Liver (tissue), 9 donors: ENCODE results near the gene CPED1. TPM values are rescaled to one million over a fixed set of nuclear protein-coding genes. Genes with fewer than 3 reads are reported as not detected.
"Not testable (repeated sequence)": the region's sequence is repeated elsewhere in the genome, so short reads cannot be mapped to it uniquely, and the experiment has no call there.

Experiments used
- DNase-seq: peaks from one replicate; pipeline ENCODE4 v3.0.0-alpha.2; 2017; ENCODE audit warnings: low spot score
- H3K27ac ChIP-seq, 2 donors: one replicate each; pipeline ENCODE4 v1.7.0; 2013; ENCODE audit warnings: inconsistent platforms in 2 of 2, low read length in 2 of 2, control low read depth in 1 of 2, low read depth in 1 of 2, mild to moderate bottlenecking in 1 of 2
- H3K27me3 ChIP-seq, 4 donors: one replicate each; pipeline versions ENCODE4 v1.6.1 to v1.7.0; 2013; ENCODE audit warnings: low read length in 3 of 4, inconsistent platforms in 1 of 4, mild to moderate bottlenecking in 1 of 4, moderate library complexity in 1 of 4; ENCODE audit not compliant: control insufficient read depth in 4 of 4, insufficient read depth in 4 of 4
- H3K36me3 ChIP-seq, 4 donors: one replicate each; pipeline versions ENCODE4 v1.6.1 to v1.7.0; 2013; ENCODE audit warnings: low read length in 3 of 4, mild to moderate bottlenecking in 3 of 4, low read depth in 1 of 4, moderate library complexity in 1 of 4; ENCODE audit not compliant: control insufficient read depth in 4 of 4, insufficient read depth in 3 of 4
- H3K4me1 ChIP-seq, 4 donors: one replicate each; pipeline versions ENCODE4 v1.6.1 to v1.7.0; 2013; ENCODE audit warnings: low read length in 3 of 4, mild to moderate bottlenecking in 3 of 4, moderate library complexity in 1 of 4; ENCODE audit not compliant: control insufficient read depth in 4 of 4, insufficient read depth in 4 of 4
- H3K4me3 ChIP-seq, 3 donors: one replicate each; pipeline versions ENCODE4 v1.6.1 to v1.7.0; 2013; ENCODE audit warnings: low read length in 3 of 3, control low read depth in 1 of 3, low read depth in 1 of 3, mild to moderate bottlenecking in 1 of 3
- H3K9ac ChIP-seq, 2 donors: one replicate each; pipeline ENCODE4 v1.7.0; 2013; ENCODE audit warnings: low read length in 2 of 2, mild to moderate bottlenecking in 2 of 2, moderate library complexity in 2 of 2, control low read depth in 1 of 2, low read depth in 1 of 2
- H3K9me3 ChIP-seq, 4 donors: one replicate each; pipeline versions ENCODE4 v1.6.1 to v1.7.0; 2013; ENCODE audit warnings: low read length in 3 of 4; ENCODE audit not compliant: control insufficient read depth in 4 of 4
- ATF3 ChIP-seq: IDR thresholded peaks from 2 replicates; pipeline ENCODE4 v1.6.1; 2016; ENCODE audit warnings: antibody characterized with exemption
- EGR1 ChIP-seq, 2 donors: IDR thresholded peaks; 2 replicates each; pipeline ENCODE4 v1.6.1; 2016 to 2018; ENCODE audit warnings: antibody characterized with exemption in 2 of 2, low read depth in 2 of 2
- FOXA1 ChIP-seq: IDR thresholded peaks from 2 replicates; pipeline ENCODE4 v1.6.1; 2016; ENCODE audit warnings: antibody characterized with exemption
- HNF4A ChIP-seq, 2 donors: conservative IDR thresholded peaks; 2 replicates each; pipeline ENCODE4 v1.6.1; 2016; ENCODE audit warnings: antibody characterized with exemption in 2 of 2, mild to moderate bottlenecking in 2 of 2
- HNF4G ChIP-seq: IDR thresholded peaks from 2 replicates; pipeline ENCODE4 v1.6.1; 2016; ENCODE audit warnings: antibody characterized with exemption
- JUND ChIP-seq, 2 donors: IDR thresholded peaks; 2 replicates each; pipeline ENCODE4 v1.6.1; 2016; ENCODE audit warnings: antibody characterized with exemption in 2 of 2
- NR2F2 ChIP-seq: IDR thresholded peaks from 2 replicates; pipeline ENCODE4 v1.6.1; 2016; ENCODE audit warnings: antibody characterized with exemption
- RAD21 ChIP-seq, 2 donors: IDR thresholded peaks; 2 replicates each; pipeline ENCODE4 v1.6.1; 2016; ENCODE audit warnings: antibody characterized with exemption in 2 of 2, mild to moderate bottlenecking in 2 of 2
- REST ChIP-seq: IDR thresholded peaks from 2 replicates; pipeline ENCODE4 v1.6.1; 2016; ENCODE audit warnings: antibody characterized with exemption, mild to moderate bottlenecking
- RXRA ChIP-seq, 2 donors: IDR thresholded peaks; 2 replicates each; pipeline ENCODE4 v1.6.1; 2017 to 2018; ENCODE audit warnings: antibody characterized with exemption in 2 of 2, mild to moderate bottlenecking in 1 of 2
- TAF1 ChIP-seq: conservative IDR thresholded peaks from 2 replicates; pipeline ENCODE4 v1.6.1; 2016; ENCODE audit warnings: antibody characterized with exemption, mild to moderate bottlenecking
- YY1 ChIP-seq: IDR thresholded peaks from 2 replicates; pipeline ENCODE4 v1.6.1; 2016; ENCODE audit warnings: antibody characterized with exemption, mild to moderate bottlenecking
- WGBS: extraction: QIAGEN DNeasy Blood & Tissue Kit; methylation state at CpG from one replicate; pipeline ENCODE4 v1.1.7; 2013; 5-methylcytosine and 5-hydroxymethylcytosine counted together
- polyA plus RNA-seq, 2 donors: library from polyadenylated mRNA; stranded (reverse) in 1 of 2; unstranded in 1 of 2; fragments of 200-250 nt in 1 of 2; fragments of >200 nt in 1 of 2; fragmentation: Nextera tagmentation in 1 of 2; extraction: Ambion mirVana in 1 of 2; gene quantifications; one replicate each; pipeline versions ENCODE4 v1.2.1 to v1.2.3, GENCODE V29; 2013 to 2015
- total RNA-seq, 2 donors: library from RNA; depleted of rRNA; stranded (reverse); fragments of >200 nt; gene quantifications; one replicate each; pipeline ENCODE4 v1.2.3, GENCODE V29; 2014
- TF ChIP-seq, protein P1 (sequence below): IDR thresholded peaks from 2 replicates; pipeline ENCODE4 v1.6.1; 2016; ENCODE audit warnings: antibody characterized with exemption
- TF ChIP-seq, protein P2 (sequence below): fragments of 150-350 bp; IDR thresholded peaks from 2 replicates; pipeline ENCODE4 v1.5.1; 2017; ENCODE audit warnings: improper control_type of control experiment, low read depth, low read length; ENCODE audit not compliant: missing input control
- donor health status: healthy.
- donor health status: healthy.
- donor health status: healthy.
- donor health status: healthy.
- donor health status: healthy.

The CPED1 gene
- total and polyA plus RNA-seq, 4 donors, result 8.5 to 58.0 (median 14.6) TPM

- 29% methylated on average over 9 of the region's 9 CpGs for WGBS
- H3K9me3 ChIP-seq, result no peaks in the 10 kb centered on the region
- TF ChIP-seq HNF4A (conservative IDR thresholded peaks at IDR 0.05) (peak in 1 of 2 donors; percentile 9), HNF4G (no peak)
- H3K27ac ChIP-seq, result no peak overlapping the region
- peaks cover 0 to 8% (median 6%) of the 10 kb centered on the region in 4 donors for H3K4me1 ChIP-seq
- peak overlapping the region in 2 of 3 donors; percentile 17 to 36 for H3K4me3 ChIP-seq
- H3K9ac ChIP-seq, result no peak overlapping the region
- no peak for DNase-seq
- no peaks in the 10 kb centered on the region for H3K27me3 ChIP-seq
- no peaks in the 10 kb centered on the region for H3K36me3 ChIP-seq
Observed at GRCh38 chr7:121313793-121314676, 325.5 kb downstream of the CPED1 start.

DNA sequence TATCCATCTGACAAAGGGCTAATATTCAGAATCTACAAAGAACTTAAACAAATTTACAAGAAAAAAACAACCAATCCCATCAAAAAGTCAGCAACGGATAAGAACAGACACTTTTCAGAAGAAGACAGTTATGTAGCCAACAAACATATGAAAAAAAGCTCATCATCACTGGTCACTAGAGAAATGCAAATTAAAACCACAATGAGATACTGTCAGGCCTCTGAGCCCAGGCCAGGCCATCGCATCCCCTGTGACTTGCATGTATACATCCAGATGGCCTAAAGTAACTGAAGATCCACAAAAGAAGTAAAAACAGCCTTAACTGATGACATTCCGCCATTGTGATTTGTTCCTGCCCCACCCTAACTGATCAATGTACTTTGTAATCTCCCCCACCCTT lies 326.7 kb downstream of the CPED1 start:
- not testable (repeated sequence) for H3K4me1 ChIP-seq, H3K9me3 ChIP-seq, H3K36me3 ChIP-seq, H3K4me3 ChIP-seq, H3K9ac ChIP-seq, H3K27me3 ChIP-seq, DNase-seq, H3K27ac ChIP-seq
- WGBS, result 94% methylated on average over 3 of the region's 3 CpGs

DNA sequence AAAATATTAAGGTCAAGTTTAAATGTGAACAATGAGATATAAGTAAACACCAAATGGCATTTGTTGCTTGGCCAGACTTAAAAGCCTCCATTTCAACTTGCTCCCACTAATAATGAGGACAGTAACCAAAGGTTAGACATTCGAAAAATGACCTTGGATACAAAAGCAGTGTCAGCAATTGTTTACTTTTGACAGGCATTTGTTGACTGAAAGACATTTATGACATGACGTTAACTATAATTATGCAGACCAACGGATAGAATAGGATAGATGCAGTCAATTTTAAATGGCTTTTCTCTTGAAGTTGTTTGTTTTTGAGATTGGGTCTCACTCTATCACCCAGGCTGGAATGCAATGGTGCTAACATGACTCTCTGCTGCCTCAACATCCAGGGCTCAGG lies 333.9 kb downstream of the CPED1 start:
- Histone ChIP-seq H3K36me3 (no peaks in the 10 kb centered on the region), H3K27ac (no peak overlapping the region), H3K4me1 (no peaks in the 10 kb centered on the region), H3K9ac (no peak overlapping the region), H3K27me3 (no peaks in the 10 kb centered on the region), H3K4me3 (no peak overlapping the region), H3K9me3 (no peaks in the 10 kb centered on the region)
- WGBS, result 30% methylated on average over 3 of the region's 3 CpGs
- TF ChIP-seq, protein P1, sequence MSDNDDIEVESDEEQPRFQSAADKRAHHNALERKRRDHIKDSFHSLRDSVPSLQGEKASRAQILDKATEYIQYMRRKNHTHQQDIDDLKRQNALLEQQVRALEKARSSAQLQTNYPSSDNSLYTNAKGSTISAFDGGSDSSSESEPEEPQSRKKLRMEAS, result no peak
- TF ChIP-seq FOXA1, result no peak
- no peak for TF ChIP-seq RXRA (IDR thresholded peaks at IDR 0.05)
- TF ChIP-seq TAF1, result no peak
- no peak for TF ChIP-seq NR2F2
- no peak for TF ChIP-seq RAD21 (IDR thresholded peaks at IDR 0.05)
- no peak for TF ChIP-seq ATF3
- TF ChIP-seq HNF4G, result no peak
- no peak for TF ChIP-seq EGR1 (IDR thresholded peaks at IDR 0.05; ENCODE audit: low read depth in 2 of 2)
- no peak for TF ChIP-seq REST
- TF ChIP-seq HNF4A (conservative IDR thresholded peaks at IDR 0.05), result no peak
- TF ChIP-seq JUND (IDR thresholded peaks at IDR 0.05), result no peak
- TF ChIP-seq, protein P2, sequence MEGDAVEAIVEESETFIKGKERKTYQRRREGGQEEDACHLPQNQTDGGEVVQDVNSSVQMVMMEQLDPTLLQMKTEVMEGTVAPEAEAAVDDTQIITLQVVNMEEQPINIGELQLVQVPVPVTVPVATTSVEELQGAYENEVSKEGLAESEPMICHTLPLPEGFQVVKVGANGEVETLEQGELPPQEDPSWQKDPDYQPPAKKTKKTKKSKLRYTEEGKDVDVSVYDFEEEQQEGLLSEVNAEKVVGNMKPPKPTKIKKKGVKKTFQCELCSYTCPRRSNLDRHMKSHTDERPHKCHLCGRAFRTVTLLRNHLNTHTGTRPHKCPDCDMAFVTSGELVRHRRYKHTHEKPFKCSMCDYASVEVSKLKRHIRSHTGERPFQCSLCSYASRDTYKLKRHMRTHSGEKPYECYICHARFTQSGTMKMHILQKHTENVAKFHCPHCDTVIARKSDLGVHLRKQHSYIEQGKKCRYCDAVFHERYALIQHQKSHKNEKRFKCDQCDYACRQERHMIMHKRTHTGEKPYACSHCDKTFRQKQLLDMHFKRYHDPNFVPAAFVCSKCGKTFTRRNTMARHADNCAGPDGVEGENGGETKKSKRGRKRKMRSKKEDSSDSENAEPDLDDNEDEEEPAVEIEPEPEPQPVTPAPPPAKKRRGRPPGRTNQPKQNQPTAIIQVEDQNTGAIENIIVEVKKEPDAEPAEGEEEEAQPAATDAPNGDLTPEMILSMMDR, result no peak
- TF ChIP-seq YY1, result no peak
- DNase-seq, result no peak
